ENCODE results near the gene OR9K2. TPM values are rescaled to one million over a fixed set of nuclear protein-coding genes. Genes with fewer than 3 reads are reported as not detected.
"Not testable (repeated sequence)": the region's sequence is repeated elsewhere in the genome, so short reads cannot be mapped to it uniquely, and the experiment has no call there.

Gene OR9K2
- total RNA-seq: not detected

- POLR2A ChIA-PET: no interaction called here
- CTCF ChIA-PET: no interaction called here
Observed at GRCh38 chr12:55126106-55126505, at the start of gene OR9K2. Gene OR9K2 (plus strand): TSS chr12:55126406. CDS start chr12:55129835, 3,429 bp downstream.

GRCh38 chr12:55092579-55092978 is 33.6 kb upstream of the OR9K2 start:
- ChIA-PET CTCF (no interaction called here), POLR2A (no interaction called here)

GRCh38 chr12:55112378-55112875 is 13.8 kb upstream of the OR9K2 start:
- CTCF ChIA-PET: no interaction called here
- POLR2A ChIA-PET: no interaction called here

GRCh38 chr12:55116152-55116551 is 10.1 kb upstream of the OR9K2 start:
- ChIA-PET CTCF (no interaction called here), POLR2A (no interaction called here)

- ChIA-PET CTCF (no interaction called here), POLR2A (no interaction called here)
Observed at GRCh38 chr12:55132816-55133215, 6.6 kb downstream of the OR9K2 start.

GRCh38 chr12:55142669-55143565 is 16.7 kb downstream of the OR9K2 start:
- CTCF ChIA-PET: no interaction called here
- POLR2A ChIA-PET: no interaction called here

GRCh38 chr12:55143566-55143870 is 17.3 kb downstream of the OR9K2 start:
- CTCF ChIA-PET: no interaction called here
- POLR2A ChIA-PET: no interaction called here

- CTCF ChIA-PET, POLR2A ChIA-PET: not testable (repeated sequence)
Observed at GRCh38 chr12:55167010-55167640, 40.9 kb downstream of the OR9K2 start.

- ChIA-PET POLR2A (no interaction called here), CTCF (no interaction called here)
Observed at GRCh38 chr12:55171445-55171844, 45.2 kb downstream of the OR9K2 start.

- CTCF ChIA-PET, POLR2A ChIA-PET: not testable (repeated sequence)
Observed at GRCh38 chr12:55171846-55172245, 45.6 kb downstream of the OR9K2 start.

GRCh38 chr12:55172686-55173085 is 46.5 kb downstream of the OR9K2 start:
- POLR2A ChIA-PET: no interaction called here
- CTCF ChIA-PET: no interaction called here

GRCh38 chr12:55173456-55173855 is 47.2 kb downstream of the OR9K2 start:
- CTCF ChIA-PET: no interaction called here
- POLR2A ChIA-PET: no interaction called here

Other genes with a start within 250 kb of the OR9K2 start
- gene TESPA1, start 141.6 kb upstream of the OR9K2 start, total RNA-seq: 10 to 100 TPM; 80.5 to 81.2 TPM
- not detected for gene NEUROD4, start 106.4 kb upstream of the OR9K2 start, total RNA-seq
- not detected for gene OR10A7, start 94.6 kb downstream of the OR9K2 start, total RNA-seq
- gene OR6C74, start 118.2 kb downstream of the OR9K2 start, total RNA-seq: not detected
- not detected for gene OR6C6, start 170.2 kb downstream of the OR9K2 start, total RNA-seq
- gene OR6C1, start 187.9 kb downstream of the OR9K2 start, total RNA-seq: not detected
- gene OR6C3, start 204.3 kb downstream of the OR9K2 start, total RNA-seq: not detected
- not detected for gene OR6C75, start 236.6 kb downstream of the OR9K2 start, total RNA-seq

Data from activated CD8-positive, alpha-beta memory T cell treated with anti-CD3 and anti-CD28 coated beads for 36 hours (primary cell).